GM19397 (cell line): ENCODE measurements around the gene BFAR.
"Not testable (repeated sequence)": the region's sequence is repeated elsewhere in the genome, so short reads cannot be mapped to it uniquely, and the experiment has no call there.

Source experiments
- ATAC-seq: cut with Tn5 transposase; IDR thresholded peaks from one replicate; pipeline ENCODE4 v1.9.1; 2021; ENCODE audit warnings: mild to moderate bottlenecking, moderate library complexity; ENCODE audit not compliant: unreplicated experiment

BFAR gene

DNA sequence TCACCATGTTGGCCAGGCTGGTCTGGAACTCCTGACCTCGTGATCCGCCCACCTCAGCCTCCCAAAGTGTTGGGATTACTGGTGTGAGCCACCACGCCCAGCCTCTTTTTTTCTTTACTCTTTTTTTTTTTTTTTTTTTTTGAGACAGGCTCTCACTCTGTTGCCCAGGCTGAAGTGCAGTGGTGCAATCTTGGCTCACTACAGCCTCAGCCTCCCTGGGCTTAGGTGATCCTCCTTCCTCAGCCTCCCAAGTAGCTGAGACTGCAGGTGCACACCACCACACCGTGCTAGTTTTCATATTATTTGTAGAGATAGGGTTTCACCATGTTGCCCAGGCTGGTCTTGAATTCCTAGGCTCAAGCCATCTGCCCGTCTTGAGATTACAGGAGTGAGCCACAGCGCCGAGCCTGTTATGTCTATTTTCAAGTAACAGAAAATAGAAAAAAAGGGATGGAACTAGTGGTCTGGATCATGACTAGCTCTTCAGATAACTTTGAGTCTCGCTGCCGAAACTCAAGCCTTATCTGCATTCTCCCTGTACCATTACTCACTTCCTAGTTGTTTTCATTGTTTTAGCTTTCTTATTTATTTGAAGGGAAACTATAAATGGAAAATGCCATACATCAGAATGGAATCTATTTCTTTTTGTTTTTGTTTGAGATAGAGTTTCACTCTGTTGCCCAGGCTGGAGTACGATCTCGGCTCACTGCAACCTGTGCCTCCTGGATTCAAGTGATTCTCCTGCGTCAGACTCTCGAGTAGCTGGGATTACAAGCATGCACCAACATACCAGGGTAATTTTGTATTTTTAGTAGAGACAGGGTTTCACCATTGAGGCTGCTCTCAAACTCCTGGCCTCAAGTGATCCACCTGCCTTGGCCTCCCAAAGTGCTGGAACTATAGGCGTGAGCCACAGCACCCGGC is 53.4 kb downstream of the BFAR start:
- ATAC-seq: not testable (repeated sequence)

GRCh38 chr16:14694129-14694528 is 61.4 kb downstream of the BFAR start, which contains the start of gene PLA2G10:
PLA2G10 (minus strand) TSS chr16:14694308; CDS start chr16:14694229, 79 bp downstream.
- ATAC-seq: not testable (repeated sequence)

DNA sequence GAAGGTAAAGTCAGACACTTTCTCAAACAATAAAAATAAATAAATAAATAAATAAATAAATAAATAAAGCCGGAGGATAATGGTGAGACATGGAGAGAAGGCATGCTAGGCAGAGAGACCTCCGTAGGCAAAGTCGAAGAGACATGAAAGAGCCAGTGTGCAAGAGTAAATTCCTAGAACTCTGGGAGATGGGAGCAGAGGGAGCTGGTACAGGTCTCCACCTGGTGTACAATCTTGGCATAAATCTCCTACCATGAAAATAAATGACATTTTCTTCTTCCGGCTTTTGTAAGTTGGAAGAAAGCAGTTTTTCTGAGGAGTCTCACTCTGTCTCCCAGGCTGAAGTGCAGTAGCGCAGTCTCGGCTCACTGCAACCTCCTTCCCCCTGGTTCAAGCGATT is 69.1 kb downstream of the BFAR start:
- ATAC-seq: not testable (repeated sequence)

DNA sequence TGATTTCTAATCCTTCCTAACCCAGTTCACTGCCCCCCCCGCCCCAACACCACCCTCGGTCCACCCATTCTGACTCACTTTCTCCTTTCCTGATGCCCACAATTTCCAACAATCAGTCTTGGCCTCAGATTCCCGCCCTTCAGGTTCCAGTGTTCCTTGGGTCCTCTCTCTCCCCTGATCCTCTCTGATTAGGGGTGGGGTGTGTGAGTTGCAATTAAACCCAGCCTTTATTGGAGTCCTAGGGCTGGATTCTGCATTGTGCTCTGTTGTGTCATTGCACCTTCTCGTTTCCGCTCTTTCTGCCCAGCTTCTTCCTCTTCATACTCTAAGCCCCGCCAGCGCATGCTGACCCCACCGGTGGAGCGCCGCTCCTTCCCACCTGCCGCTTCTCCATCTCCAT is 69.9 kb downstream of the BFAR start:
- not testable (repeated sequence) for ATAC-seq

DNA sequence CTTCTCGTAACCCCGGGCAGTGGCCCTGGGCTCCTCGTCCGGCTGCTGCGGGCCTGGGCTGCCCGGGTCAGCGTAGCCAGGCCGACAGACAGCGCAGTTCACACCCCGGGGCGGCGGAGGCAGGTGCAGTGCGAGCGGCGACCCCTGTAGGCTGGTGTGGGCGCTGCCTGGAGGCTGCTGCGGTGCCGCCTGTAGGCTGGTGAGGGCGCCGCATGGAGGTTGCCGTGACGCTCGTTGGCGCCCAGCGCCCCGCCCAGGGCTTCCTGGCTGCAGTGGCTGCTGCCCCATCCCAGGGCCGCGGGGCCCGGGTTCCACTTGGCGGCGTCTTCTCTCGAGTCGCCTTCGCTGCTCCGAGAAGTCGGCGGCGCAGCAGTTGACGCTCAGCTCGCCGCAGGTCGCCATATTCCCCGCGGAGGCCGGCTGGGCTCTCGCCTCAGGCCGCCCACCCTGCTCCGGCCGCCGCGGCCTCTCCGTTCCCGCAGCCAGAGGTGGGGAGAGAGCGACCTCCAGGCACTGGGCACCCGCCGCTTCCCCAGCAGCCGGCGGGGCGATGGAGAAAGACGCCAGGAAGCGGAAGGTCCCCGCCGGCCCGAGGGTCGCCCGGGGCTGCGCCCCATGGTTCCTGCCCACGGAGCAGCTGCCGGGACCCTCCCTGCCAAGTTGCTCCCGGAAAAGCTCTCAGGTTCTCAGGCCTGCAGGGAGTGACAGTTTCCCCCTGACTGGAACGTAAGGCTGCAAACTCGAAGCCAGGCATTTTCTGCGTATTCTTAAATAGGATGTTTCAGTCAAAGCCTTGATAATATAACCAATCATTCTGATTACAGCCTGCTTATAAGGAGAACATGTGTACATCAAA is 70.6 kb downstream of the BFAR start, which contains the start of gene NPIPA3:
Gene NPIPA3, plus strand, starts transcription at position 256 of the 856 bp plus-strand sequence. CDS start 5,533 bp downstream, outside the sequence.
- peak; percentile 99 for ATAC-seq
